Lung microvascular endothelial cell (primary cell): Measurements from ENCODE around the gene RBP7. TPM values are rescaled to one million over a fixed set of nuclear protein-coding genes. Genes with fewer than 3 reads are reported as not detected.
"Not testable (repeated sequence)": the region's sequence is repeated elsewhere in the genome, so short reads cannot be mapped to it uniquely, and the experiment has no call there.

Source experiments
- DNase-seq, 2 donors: peaks; one replicate each; pipeline versions ENCODE4 v3.0.0 to v3.0.0-alpha.2; 2010; ENCODE audit warnings: low read depth in 2 of 2
- total RNA-seq: library from RNA; depleted of rRNA; stranded (reverse); fragments of >200 nt; gene quantifications from 2 replicates; pipeline ENCODE4 v1.2.1, GENCODE V29; 2014

Gene RBP7
- total RNA-seq = 0.22 TPM in 1 of 2 replicates, not detected in the other

DNA sequence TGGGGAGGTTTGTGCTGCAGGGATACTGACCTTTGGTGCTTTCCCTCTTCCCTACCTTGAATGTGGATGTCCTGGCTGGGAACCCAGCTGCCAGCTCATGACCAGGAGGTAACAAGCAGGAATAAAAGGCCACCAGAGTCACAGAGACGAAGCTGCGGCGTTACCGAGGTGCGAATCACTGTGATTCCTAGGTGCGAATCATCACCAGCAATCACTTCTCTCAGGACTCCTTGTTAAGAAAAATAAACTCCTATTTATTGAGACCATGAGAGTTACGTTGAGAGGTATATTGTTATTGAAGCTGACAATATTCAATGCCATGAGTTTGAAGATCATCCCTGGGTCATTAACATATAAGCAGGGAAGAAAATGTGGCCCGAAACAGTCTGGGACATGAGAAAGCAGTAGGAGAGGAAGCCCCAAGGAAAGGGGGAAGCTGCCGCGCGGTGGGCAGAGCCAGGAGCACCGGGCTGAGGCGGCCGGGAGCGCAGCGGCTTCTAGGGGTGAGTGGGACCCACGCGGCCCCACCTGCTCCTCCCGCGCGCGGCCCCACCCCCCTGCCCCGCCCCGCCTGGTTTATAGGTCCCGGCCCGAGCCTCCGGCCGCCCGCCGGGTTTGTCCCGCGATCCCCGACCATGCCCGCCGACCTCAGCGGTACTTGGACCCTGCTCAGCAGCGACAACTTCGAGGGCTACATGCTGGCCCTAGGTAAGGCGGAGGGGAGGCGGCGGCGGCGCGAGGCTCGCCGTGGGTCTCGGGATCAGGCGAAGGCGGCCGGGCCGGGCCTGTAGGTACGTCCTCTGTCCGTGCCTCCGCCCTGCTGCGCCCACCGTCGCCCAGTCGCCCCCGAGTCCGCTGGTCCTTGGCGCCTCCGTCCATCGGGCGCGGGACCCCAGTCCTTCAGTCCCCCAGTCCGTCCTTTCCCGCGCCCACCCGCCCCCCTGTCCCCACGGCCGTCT is at the start of gene RBP7:
Gene RBP7, plus strand, starts transcription at position 605 of the 959 bp plus-strand sequence. Its CDS starts 31 bp downstream, at position 636.
- peak in 1 of 2 donors; percentile 12 for DNase-seq

DNA sequence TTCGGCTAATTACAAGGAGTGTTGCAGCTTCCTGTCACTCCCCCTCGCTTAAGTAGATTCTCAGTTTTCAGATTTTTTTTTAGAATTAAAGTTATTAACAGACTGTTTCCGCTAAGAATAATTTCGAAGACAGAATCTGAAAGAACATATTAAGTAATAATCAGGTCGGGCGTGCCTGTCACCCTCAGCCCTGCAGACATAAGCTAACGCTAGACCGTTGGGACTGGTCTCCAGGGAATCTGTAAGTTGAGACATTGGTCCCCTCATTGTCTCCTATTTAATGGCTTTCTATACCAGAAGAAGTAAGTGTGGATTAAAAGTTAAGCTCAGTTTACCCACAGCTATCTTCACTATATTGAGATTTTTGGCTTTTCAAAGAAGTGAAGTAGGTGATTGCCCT is 39.3 kb upstream of the RBP7 start:
- no peak for DNase-seq

DNA sequence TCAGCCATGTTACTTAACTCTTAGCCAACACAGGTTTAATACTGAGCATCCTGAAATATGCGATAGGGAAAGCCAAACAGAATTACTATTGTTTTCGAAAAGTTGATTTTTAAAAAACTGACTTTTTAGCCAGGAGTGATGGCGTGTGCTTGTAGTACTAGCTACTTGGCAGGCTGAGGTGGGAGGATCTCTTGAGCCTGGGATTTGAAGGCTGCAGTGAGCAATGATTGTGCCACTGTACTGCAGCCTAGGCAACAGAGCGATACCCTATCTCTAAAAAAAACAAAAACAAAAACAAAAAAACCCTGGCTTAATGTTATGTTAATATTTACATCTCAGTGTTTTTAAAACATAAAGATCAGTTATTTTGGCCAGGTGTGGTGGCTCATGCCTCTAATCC is 37.0 kb upstream of the RBP7 start:
- no peak for DNase-seq

DNA sequence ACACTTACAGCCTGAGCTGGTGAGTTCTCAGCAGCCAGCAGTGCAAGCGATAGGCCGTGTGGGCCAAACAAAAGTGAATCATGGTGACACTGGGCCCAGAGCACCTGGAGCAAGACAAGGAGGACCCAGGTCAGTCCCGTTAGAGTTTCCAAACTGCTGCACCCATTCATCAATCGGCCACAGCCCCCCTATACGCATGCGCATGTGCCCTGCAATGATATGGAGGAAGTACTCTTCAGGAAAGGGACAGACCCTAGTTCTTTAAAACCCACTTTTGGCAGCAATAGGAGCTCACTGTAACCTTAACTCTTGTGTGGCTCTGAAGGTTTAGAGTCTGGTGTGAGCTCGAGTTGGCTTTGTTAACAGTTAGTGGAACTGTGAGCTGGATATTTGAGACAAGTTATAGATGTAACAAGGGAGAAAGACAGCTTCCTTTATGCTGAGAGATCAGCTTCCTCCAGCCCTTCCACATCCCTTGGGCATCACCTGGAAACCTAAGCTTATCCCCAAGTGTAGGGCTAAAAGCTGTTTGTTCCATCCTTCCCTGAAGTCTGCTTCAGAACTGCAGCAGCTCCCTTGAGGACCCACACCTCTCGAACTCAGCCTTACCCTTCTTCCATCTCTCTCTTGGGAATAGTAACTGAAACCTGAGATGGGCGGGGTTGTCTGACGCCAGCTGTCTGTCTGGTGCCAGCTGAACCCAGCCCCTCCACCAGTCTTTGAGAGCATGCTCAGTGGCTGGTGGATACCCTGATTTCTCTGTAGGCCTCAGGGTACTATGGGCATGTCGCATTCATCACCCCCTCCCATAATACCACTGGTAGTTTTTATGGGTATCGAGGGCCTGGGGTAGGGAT is 36.1 kb upstream of the RBP7 start:
- DNase-seq = no peak

DNA sequence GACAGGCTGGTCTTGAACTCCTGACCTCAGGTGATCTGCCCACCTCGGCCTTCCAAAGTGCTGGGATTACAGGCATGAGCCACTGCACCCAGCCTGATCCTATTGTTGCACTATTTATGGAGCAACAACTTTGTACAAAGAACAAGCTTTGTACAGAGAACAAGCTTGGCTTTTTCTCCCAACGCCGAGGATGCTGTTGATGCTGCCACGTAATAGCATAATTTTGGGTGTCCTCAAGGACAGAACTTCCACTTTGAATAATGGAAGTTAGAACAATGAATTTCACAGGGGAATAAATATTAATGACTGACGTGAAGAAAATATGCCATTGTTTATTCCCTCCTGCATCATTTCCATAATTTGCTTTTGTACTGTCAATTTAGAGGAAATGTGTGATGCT is 12.8 kb upstream of the RBP7 start:
- DNase-seq = no peak

DNA sequence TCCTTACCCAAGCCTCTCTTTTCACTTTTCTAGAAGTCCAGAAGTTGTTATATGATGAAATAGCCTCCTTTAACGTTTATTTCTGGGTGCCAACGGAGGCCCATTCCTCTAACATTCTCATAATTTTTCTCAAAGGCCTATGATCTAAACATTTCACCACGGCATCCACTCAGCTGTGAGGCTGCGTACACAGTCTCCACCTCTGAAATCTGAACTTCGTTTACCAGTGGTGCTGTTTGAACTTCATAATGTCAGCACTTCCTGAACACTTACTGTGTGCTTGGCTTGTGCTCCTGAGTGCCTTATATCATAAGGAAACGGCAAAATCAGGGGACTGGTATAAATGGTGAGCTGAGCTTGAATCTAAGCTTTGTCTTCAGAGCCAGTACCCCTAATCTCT is 12.0 kb upstream of the RBP7 start:
- DNase-seq = no peak

DNA sequence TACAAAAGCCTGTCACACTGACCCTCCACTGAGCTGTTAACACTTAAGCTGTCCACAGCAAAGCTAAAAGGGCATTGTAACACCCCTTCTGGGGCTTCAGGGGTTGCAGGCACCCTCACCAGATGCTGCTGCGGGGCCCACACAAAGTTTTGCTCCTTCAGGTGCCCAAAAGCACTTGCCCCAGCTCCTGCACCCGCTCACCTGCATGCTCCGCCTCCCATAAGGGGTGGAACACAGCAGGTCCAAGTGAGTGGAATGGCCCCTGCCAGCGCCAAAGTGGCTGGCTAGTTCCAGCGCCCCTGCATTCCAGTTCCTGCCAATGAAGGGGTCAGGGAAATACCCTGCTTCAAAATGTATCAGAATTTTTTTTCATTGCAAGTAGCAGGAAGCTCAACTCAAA is 7.3 kb upstream of the RBP7 start:
- DNase-seq = no peak

DNA sequence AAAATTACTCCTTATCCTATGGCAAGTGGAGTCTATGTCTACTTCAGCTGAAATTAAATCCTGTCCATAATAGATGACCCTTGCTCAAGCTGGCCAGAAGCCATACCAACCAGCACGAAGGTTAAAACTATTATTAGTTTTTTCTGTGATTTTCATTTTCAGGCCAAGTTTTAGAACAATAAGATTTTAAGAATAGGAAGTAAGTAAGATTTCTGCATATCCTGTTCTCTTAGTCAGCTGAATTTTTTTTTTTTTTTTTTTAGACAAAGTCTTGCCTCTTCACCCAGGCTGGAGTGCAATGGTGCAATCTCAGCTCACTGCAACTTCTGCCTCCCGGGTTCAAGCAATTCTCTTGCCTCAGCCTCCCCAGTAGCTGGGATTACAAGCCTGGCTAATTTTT is 6.1 kb upstream of the RBP7 start:
- DNase-seq = peak; percentile 81 to 89

DNA sequence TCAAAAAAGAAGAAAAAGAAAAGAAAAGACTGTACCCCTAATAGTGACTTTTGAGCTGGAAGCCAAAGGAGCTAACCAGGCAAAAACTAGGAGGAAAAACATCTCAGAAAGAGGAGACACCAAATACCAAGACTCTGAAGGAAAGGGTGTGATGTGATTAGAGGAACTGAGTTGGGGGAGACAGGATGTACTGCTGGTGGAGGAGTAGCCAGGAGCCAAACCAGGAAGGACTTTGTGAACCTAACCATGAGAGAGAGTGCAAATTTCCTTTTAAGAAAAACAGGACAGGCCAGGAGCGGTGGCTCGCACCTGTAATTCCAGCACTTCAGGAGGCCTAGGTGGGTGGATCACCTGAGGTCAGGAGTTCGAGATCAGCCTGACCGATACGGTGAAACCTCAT is 4.1 kb upstream of the RBP7 start:
- DNase-seq = peak in 1 of 2 donors; percentile 10

DNA sequence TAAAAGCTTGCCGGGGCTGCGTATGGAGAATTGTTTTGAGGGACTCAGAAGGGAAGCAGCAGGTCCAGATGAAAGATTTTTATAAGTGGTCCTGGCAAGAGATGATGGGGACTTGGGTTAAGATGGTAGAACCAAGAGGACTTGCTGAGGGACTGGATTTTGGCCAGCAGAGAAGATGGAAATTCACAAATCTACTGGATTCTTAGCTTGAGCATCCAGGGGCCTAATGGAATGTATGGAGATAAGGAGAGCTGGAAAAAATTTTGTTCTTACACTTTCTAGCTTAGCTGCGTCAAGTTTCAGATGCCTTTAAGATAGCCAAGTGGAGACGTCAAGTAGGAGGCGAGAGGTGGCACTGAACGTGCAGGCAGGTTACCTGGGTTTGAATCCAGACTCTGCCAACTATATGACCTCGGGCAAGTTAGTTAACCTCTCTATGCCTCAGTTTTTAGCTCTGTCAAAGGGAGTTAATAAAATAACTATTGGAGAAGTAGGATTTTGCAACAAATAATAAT is 3.4 kb upstream of the RBP7 start:
- no peak for DNase-seq

DNA sequence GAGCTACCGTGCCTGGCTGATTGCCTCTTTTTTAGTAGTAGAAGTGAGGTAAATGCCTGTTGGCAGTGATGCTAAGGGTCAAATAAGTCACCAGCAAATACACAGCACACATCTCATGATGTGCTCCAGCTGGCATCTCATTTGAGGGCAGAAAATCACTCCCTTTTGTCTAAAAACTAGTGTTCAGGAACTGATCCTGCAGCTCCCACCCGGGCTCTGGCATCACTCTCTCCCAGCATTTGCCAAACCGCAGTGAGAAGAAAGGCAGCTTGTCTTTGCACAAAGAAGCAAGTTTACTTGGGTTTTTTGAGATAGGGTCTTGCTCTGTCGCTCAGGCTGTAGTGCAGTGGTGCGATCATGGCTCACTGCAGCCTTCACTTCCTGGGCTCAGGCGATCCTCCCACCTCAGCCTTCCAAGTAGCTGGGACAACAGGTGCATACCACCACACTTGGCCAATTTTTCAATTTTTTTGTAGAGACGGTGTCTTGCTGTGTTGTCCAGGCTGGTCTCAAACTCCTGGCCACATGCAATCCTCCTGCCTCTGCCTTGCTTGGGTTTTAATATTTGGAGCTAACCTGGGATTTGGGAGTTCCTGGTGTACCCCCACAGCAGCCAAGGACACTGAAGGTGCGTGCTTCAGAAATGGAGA is 4.1 kb downstream of the RBP7 start:
- DNase-seq = no peak

DNA sequence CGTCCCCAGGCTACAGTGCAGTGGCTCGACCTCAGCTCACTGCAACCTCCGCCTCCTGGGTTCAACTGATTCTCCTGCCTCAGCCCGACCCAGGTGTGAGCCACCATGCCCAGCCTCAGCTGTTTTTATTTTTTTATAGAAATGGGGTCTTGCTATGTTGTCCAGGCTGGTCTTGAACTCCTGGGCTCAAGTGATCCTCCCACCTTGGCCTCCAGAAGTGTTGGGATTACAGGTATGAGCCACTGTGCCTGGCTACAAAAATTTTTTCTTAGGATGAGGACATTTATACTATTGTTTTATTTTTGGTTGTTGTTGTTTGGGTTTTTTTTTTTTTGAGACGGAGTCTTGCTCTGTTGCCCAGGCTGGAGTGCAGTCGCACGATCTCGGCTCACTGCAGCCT is 8.2 kb downstream of the RBP7 start:
- not testable (repeated sequence) for DNase-seq

DNA sequence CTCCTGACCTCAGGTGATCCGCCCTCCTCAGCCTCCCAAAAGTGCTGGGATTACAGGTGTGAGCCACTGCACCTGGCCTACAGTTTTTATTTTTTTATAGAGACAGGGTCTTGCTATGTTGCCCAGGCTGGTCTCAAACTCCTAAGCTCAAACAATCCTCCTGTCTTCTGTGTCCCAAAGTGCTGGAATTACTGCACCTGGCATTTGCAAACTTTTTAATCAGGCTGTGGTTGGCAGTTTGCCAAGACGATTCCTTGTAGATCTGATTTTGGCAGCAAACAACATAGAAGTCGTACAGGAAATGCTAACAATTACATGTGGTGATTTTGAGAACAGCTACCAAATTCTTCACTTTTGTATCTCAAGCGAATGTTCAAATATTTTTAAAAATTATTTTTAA is 10.1 kb downstream of the RBP7 start:
- DNase-seq = peak in 1 of 2 donors; percentile 36

DNA sequence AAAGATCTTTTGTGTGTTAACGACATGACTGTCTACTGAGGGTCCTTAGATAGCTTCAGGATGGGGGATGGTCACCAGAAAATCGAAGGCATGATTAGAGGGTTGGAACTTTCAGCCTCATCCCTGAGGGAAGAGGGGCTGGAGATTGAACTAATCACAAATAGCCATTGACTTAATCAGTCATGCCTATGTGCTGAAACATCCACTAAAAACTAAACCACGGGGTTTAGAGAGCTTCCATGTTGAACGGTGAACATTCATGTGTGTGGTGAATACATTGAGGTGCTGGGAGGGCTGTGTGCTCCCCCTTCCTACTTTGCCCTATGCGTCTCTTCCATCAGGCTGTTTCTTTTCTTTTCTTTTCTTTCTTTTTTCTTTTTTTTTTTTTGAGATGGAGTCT is 17.0 kb downstream of the RBP7 start:
- DNase-seq = no peak

DNA sequence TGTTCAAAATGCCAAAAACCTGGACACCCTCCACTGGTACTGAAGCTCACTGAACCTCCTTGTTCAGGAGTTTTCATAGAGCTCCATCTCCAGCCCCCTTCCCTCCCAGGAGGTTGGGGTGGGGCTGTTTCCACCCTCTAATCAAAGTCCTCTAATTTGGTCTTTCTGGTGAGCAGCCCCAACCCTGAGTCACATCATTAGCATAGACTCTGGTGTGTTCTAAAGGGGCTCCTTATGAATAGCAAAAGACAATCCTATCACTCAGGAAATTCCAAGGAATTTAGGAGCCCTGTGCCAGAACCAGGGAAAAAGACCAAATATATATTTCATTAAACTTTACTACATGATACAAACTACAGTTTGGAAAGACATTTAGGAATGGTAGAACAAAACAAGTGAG is 22.5 kb downstream of the RBP7 start:
- DNase-seq = no peak

DNA sequence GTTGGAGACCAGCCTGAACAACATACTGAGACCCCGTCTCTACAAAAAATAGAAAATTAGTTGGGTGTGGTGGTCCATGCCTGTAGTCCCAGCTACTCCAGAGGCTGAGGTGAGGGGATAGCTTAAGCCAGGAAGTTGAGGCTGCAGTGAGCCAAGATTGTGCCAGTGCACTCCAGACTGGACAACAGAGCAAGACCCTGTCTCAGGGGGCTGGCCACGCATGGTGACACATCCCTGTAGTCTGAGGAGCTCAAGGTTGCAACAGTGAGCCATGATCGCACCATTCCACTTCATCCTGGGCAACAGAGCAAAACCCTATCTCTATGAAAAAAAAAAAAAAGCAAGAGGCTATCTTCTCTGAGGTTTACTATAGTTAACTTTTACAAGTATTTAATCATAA is 23.1 kb downstream of the RBP7 start:
- no peak for DNase-seq

DNA sequence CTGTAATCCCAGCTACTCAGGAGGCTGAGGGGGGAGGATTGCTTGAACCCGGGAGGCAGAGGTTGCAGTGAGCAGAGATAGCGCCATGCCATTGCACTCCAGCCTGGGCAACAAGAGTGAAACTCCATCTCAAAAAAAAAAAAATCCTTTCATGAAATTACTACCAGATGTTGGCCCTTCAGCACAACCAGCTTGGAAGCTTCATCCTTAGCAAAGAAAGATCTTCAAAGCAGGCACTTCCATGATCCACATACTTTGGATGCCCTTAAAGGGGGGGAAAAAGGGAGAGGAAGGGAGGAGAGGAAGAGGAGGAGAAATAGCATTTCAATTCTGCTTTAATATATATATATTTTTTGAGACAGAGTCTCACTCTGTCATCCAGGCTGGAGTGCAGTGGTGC is 23.6 kb downstream of the RBP7 start:
- not testable (repeated sequence) for DNase-seq

DNA sequence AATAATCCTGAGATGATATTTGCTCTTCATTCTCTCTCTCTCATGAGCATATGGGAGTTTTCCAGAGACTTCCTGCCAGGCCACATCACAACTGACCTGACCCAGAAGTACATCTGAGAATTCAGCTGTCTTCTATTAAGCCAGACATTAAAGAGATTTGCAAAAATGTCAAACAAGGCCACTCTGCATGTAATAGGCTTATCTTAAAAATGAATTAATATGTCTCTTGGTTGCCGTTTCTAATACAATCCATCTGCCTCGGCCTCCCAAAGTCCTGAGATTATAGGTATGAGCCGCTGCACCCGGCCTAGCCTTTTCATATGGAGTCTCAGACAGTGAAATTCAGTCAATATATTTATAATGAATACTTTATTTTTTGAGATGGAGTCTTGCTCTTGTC is 25.0 kb downstream of the RBP7 start:
- DNase-seq = not testable (repeated sequence)

DNA sequence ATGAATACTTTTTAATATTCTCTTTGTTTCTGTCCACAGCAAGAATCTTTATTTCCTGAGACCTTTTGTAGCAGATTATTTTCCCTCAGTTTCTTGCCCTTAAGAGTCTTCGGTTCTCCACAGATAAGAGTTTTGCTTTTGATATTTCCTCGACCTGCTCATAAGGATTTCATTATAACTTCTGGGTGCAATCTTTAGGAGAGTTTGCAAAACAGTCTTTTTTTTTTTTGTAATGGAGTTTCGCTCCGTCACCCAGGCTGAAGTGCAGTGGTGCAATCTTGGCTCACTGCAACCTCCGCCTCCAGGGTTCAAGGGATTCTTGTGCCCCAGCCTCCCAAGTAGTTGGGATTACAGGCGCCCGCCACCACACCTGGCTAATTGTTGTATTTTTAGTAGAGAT is 25.6 kb downstream of the RBP7 start:
- no peak for DNase-seq

DNA sequence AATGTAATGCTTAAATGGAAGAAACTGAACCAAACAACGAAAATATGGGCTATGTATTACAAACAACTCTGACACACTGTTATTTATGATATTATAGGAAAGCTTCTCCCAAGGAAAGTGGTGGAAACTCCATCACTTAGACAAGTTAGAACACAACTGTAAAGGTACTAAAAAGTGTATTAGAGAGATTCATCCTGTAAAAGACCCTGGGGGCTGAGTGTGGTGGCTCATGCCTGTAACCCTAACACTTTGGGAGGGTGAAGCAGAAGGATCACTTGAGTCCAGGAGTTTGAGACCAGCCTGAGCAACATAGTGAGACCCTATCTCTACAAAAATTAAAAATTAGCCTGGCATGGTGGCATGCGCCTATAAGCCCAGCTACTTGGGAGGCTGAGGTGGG is 28.3 kb downstream of the RBP7 start:
- DNase-seq = no peak

DNA sequence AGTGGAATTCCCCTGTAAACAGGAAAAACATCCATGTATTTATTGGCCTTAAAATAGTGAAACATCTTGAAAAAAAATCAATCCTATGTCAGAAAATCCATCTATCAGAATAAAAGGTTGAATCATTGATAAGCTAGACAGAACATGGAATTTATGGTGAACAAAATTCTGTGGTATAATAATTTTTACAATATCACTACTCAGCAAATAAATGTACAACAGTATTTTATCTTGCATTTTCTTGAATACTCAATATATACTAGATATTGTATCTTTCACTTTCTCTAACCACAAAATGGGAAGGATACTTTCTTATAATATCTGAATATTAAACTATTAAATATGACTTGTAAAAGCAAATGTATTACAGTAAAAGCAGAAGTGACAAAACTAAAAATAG is 30.0 kb downstream of the RBP7 start:
- no peak for DNase-seq
